Keratinocyte (primary cell): Measurements from ENCODE around the gene CRACR2B. TPM values are rescaled to one million over a fixed set of nuclear protein-coding genes. Genes with fewer than 3 reads are reported as not detected.

Experiments used
- DNase-seq: peaks from one replicate; pipeline ENCODE4 v3.0.0-alpha.2; 2011; ENCODE audit warnings: low read depth, missing footprints, low spot score
- FAIRE-seq: peaks from 2 replicates; lab custom pipeline; 2011; peaks lifted over from hg19 to GRCh38; lab: Jason Lieb, UNC
- H2AFZ ChIP-seq: 2 replicates; pipeline ENCODE4 v1.6.0; 2012; ENCODE audit warnings: low read length, control low read depth, inconsistent platforms; ENCODE audit not compliant: control insufficient read depth
- H3K27ac ChIP-seq: 2 replicates; pipeline ENCODE4 v1.5.1; 2011; ENCODE audit warnings: low read length; ENCODE audit not compliant: control insufficient read depth, insufficient read depth
- H3K27me3 ChIP-seq: 3 replicates; pipeline ENCODE4 v1.6.0; 2011; ENCODE audit warnings: low read length; ENCODE audit not compliant: control insufficient read depth, insufficient read depth; ENCODE audit errors: extremely low read depth
- H3K36me3 ChIP-seq, 2 experiments: 2 replicates in 1 of 2; 3 replicates in 1 of 2; pipeline ENCODE4 v1.5.1; 2011; ENCODE audit warnings: low read length in 2 of 2, mild to moderate bottlenecking in 1 of 2; ENCODE audit not compliant: control insufficient read depth in 2 of 2, insufficient read depth in 2 of 2; ENCODE audit errors: extremely low read depth in 1 of 2
- H3K4me1 ChIP-seq: 3 replicates; pipeline ENCODE4 v1.5.1; 2011; ENCODE audit warnings: low read length; ENCODE audit not compliant: control insufficient read depth, insufficient read depth; ENCODE audit errors: extremely low read depth
- H3K4me2 ChIP-seq: 3 replicates; pipeline ENCODE4 v1.6.0; 2011; ENCODE audit warnings: low read depth, low read length; ENCODE audit not compliant: control insufficient read depth, insufficient read depth; ENCODE audit errors: extremely low read depth
- H3K4me3 ChIP-seq, 3 experiments: fragments of 200-600 bp in 1 of 3; sonication (generic) in 1 of 3; 2 replicates in 2 of 3; 3 replicates in 1 of 3; pipeline ENCODE4 v1.5.1; 2011 to 2016; ENCODE audit warnings: low read length in 3 of 3, mild to moderate bottlenecking in 3 of 3, control low read depth in 2 of 3, inconsistent platforms in 1 of 3, low read depth in 1 of 3, mixed read lengths in 1 of 3, mixed run types in 1 of 3, moderate library complexity in 1 of 3; ENCODE audit not compliant: control insufficient read depth in 2 of 3, insufficient read depth in 2 of 3; ENCODE audit errors: extremely low read depth in 1 of 3
- H3K79me2 ChIP-seq: 2 replicates; pipeline ENCODE4 v1.6.0; 2012; ENCODE audit warnings: low read length; ENCODE audit not compliant: control insufficient read depth, insufficient read depth
- H3K9ac ChIP-seq: 3 replicates; pipeline ENCODE4 v1.6.0; 2011; ENCODE audit warnings: low read length; ENCODE audit not compliant: control insufficient read depth, insufficient read depth; ENCODE audit errors: extremely low read depth
- H3K9me1 ChIP-seq: 3 replicates; pipeline ENCODE4 v1.6.0; 2011; ENCODE audit warnings: low read length; ENCODE audit not compliant: control insufficient read depth, insufficient read depth; ENCODE audit errors: extremely low read depth
- H3K9me3 ChIP-seq: 2 replicates; pipeline ENCODE4 v1.5.1; 2012; ENCODE audit warnings: low read depth, low read length; ENCODE audit not compliant: control insufficient read depth
- H4K20me1 ChIP-seq: 3 replicates; pipeline ENCODE4 v1.6.0; 2011; ENCODE audit warnings: low read length; ENCODE audit not compliant: control insufficient read depth, insufficient read depth; ENCODE audit errors: extremely low read depth
- EZH2 ChIP-seq: IDR thresholded peaks from one replicate; pipeline ENCODE4 v1.6.1; 2012; ENCODE audit warnings: inconsistent platforms, mild to moderate bottlenecking, low read length, moderate library complexity
- dilution Hi-C: fragments of 300-500 bp; cut with MboI; formaldehyde crosslinking; loops from one replicate; pipeline ENCODE4 v1.7.0; 2020; ENCODE audit warnings: low sequenced_read_pairs; ENCODE audit not compliant: extremely low pct_ligation_motif_present
- polyA minus RNA-seq, 3 experiments: library from RNA; depleted of rRNA, polyadenylated mRNA; stranded (reverse); fragments of >200 nt; gene quantifications; 1 replicate in 1 of 3; 2 replicates in 1 of 3; 3 replicates in 1 of 3; pipeline ENCODE4 v1.2.3, GENCODE V29; 2011
- polyA plus RNA-seq, 5 experiments: library from polyadenylated mRNA; depleted of rRNA in 3 of 5; stranded (reverse) in 3 of 5; stranded (forward) in 1 of 5; unstranded in 1 of 5; fragments of >200 nt; gene quantifications; 1 replicate in 1 of 5; 2 replicates in 3 of 5; 3 replicates in 1 of 5; pipeline versions ENCODE4 v1.2.1 to v1.2.3, GENCODE V29; 2011 to 2012; ENCODE audit warnings: missing spikeins in 2 of 5, low read depth in 1 of 5, low replicate concordance in 1 of 5
- TF ChIP-seq, protein P1 (sequence below), 3 experiments: IDR thresholded peaks in 1 of 3; conservative IDR thresholded peaks in 1 of 3; optimal IDR thresholded peaks in 1 of 3; 2 replicates in 2 of 3; 3 replicates in 1 of 3; pipeline versions ENCODE3 to v1.5.1; 2011; ENCODE audit warnings: low read length in 3 of 3, mild to moderate bottlenecking in 3 of 3, moderate library complexity in 2 of 3, control low read depth in 1 of 3, inconsistent platforms in 1 of 3; ENCODE audit not compliant: insufficient read depth in 2 of 3; ENCODE audit errors: extremely low read depth in 1 of 3

Gene CRACR2B
- polyA plus RNA-seq: 0.17 to 1.1 TPM (median 0.34 TPM) in 3 replicates
- polyA plus RNA-seq (2011; ENCODE audit: low read depth): 0.15 TPM
- 0.22 and 0.62 TPM in 2 replicates for polyA plus RNA-seq (2011; cell fraction: cytosol; rRNA removed)
- polyA plus RNA-seq (2011; cell fraction: nucleus; rRNA removed): 0.47 and 0.84 TPM in 2 replicates
- polyA plus RNA-seq (2012; ENCODE audit: low replicate concordance): 0.31 and 0.87 TPM in 2 replicates
- 0.20 TPM in 1 of 3 replicates, not detected in the others for polyA minus RNA-seq
- polyA minus RNA-seq (2011; cell fraction: cytosol; rRNA and poly(A)+ RNA removed): 3.1 TPM
- not detected in 2 replicates for polyA minus RNA-seq (2011; cell fraction: nucleus; rRNA and poly(A)+ RNA removed)

DNA sequence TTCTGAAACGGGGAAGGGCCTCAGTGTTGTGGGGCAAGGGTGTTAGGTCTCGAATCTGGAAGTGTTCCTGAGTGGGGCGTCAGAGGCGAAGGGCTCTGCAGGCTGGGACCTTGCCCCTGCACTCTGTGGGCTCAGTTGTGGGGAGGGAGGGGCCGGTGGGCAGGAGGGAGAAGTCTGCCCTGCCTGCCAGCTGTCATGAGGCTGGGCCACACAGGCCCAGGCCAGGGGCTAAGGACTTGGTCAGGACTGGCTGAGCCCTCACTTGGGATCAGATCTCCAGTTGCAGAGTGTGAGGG lies at the start of gene CRACR2B:
CRACR2B (plus strand) TSS at position 23 of the 296 bp plus-strand sequence. CDS start 689 bp downstream, outside the sequence.
- Histone ChIP-seq H3K4me2 (peak within 1 kb of the TSS; percentile 60), H2AFZ (no peak within 1 kb of the TSS)

DNA sequence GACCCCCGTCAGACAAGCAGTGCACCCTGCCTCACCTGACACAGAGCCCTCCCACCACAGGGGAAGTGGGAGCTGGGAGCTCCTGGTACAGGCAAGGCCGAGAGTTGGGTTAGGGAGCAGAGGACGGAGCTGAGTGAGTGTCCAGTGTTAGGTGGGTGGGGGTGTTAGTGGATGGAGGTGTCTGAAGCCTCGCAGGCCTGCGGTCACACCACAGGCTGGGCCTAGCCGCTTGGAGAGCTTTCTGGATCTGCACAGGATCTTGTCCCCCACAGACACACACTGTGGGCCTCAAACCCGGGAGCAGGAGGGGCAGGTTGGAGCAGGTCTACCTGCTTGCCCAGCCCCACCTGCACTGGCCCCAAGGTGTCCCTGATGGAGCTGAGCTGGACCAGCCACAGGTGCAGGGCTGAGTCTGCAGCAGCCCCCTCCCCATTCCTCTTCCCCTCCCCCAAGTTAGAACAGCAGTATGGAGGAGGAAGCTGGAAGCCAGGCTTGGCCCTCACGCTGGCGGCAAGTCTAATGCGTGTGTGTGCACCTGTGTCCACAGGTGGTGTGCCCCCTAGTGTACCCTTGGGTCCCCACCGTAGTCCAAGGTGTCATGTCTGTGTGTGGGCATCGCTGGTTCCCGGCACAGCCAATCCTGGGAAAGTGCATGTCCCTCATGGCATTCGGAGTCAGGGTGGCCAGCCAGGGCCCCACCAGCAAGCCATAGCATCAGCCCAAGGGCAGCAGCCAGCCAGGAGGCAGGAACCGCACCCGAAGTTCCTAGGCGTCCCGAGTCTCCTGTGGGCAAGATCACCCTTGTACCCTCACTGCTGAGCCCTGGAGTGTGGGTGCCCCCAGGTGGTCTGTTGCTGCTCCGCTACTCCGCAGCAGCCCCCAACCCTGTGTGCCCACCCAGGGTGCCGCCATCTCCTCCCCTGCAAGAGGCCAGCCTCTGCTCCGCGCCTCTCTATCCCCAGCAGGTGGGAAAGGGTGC lies 48.5 kb upstream of the CRACR2B start:
- H3K79me2 ChIP-seq: peaks cover 46% of the 10 kb centered on the region
- peaks cover 0 to 9% of the 10 kb centered on the region in 2 experiments for H3K36me3 ChIP-seq
- dilution Hi-C loops: no loop called here
- H3K9me3 ChIP-seq: no peaks in the 10 kb centered on the region
- H3K9me1 ChIP-seq: peaks cover 12% of the 10 kb centered on the region
- H3K4me2 ChIP-seq: no peak overlapping the region
- H3K9ac ChIP-seq: no peak overlapping the region
- no peak overlapping the region for H3K4me3 ChIP-seq
- no peaks in the 10 kb centered on the region for H3K27me3 ChIP-seq
- TF ChIP-seq, protein P1, sequence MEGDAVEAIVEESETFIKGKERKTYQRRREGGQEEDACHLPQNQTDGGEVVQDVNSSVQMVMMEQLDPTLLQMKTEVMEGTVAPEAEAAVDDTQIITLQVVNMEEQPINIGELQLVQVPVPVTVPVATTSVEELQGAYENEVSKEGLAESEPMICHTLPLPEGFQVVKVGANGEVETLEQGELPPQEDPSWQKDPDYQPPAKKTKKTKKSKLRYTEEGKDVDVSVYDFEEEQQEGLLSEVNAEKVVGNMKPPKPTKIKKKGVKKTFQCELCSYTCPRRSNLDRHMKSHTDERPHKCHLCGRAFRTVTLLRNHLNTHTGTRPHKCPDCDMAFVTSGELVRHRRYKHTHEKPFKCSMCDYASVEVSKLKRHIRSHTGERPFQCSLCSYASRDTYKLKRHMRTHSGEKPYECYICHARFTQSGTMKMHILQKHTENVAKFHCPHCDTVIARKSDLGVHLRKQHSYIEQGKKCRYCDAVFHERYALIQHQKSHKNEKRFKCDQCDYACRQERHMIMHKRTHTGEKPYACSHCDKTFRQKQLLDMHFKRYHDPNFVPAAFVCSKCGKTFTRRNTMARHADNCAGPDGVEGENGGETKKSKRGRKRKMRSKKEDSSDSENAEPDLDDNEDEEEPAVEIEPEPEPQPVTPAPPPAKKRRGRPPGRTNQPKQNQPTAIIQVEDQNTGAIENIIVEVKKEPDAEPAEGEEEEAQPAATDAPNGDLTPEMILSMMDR (optimal IDR thresholded peaks at IDR 0.05 in 1 of 3, IDR thresholded peaks at IDR 0.05 in 1 of 3, conservative IDR thresholded peaks at IDR 0.05 in 1 of 3; ENCODE audit: extremely low read depth in 1 of 3, insufficient read depth in 2 of 3, low read length in 3 of 3): peak in 1 of 3 experiments; percentile 28
- TF ChIP-seq EZH2: no peak
- peaks cover 29% of the 10 kb centered on the region for H3K4me1 ChIP-seq
- no peak overlapping the region for H2AFZ ChIP-seq
- peaks cover 11% of the 10 kb centered on the region for H4K20me1 ChIP-seq
- FAIRE-seq (no peak), DNase-seq (no peak)
- H3K27ac ChIP-seq: no peak overlapping the region

More for the DNA sequence above, at the start of gene CRACR2B:
- H3K27ac ChIP-seq: no peak within 1 kb of the TSS
- peak within 1 kb of the TSS in 2 of 3 experiments; percentile 29 to 34 for H3K4me3 ChIP-seq
- dilution Hi-C loops: no loop called here
- peaks cover 32% of the 10 kb centered on the region for H3K4me1 ChIP-seq
- no peaks in the 10 kb centered on the region for H3K9me3 ChIP-seq
- H3K9me1 ChIP-seq: no peaks in the 10 kb centered on the region
- DNase-seq: no peak
- H3K79me2 ChIP-seq: no peaks in the 10 kb centered on the region
- H3K36me3 ChIP-seq: peaks cover 0 to 4% of the 10 kb centered on the region in 2 experiments
- no peak within 1 kb of the TSS for H3K9ac ChIP-seq
- FAIRE-seq: no peak
- peak; percentile 9 for TF ChIP-seq EZH2
- TF ChIP-seq, protein P1 (optimal IDR thresholded peaks at IDR 0.05 in 1 of 3, IDR thresholded peaks at IDR 0.05 in 1 of 3, conservative IDR thresholded peaks at IDR 0.05 in 1 of 3; ENCODE audit: extremely low read depth in 1 of 3, insufficient read depth in 2 of 3, low read length in 3 of 3): no peak
- no peaks in the 10 kb centered on the region for H4K20me1 ChIP-seq
- peaks cover 50% of the 10 kb centered on the region for H3K27me3 ChIP-seq
